NK-92 (cell line): ENCODE measurements around the gene TIMM21.

ENCODE experiments used
- DNase-seq: peaks from one replicate; lab custom pipeline; 2025; ENCODE audit not compliant: unreplicated experiment; lab: John Stamatoyannopoulos, UW

TIMM21 gene

DNA sequence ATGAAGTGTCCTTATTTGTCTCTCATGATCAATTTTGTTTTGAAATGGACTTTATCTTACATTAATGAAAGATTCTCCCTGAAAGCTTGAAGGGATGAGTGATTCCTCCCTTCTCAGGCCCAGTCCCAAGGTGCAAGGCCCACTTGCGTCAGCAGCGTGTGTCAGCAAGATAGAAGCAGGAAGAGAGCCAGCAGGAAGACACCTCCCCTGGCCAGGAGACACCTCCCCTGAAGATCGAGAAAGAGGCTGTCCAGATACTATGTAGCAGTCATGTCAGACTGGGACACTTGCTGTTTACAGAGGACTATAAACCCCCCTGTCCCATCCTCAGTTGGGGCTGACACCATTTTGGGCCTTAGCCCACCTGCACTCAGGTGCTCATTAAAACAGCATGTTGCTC, 38.3 kb downstream of the TIMM21 start:
- no peak for DNase-seq

- DNase-seq = no peak
Observed at GRCh38 chr18:74190086-74190485, 41.8 kb downstream of the TIMM21 start.

GRCh38 chr18:74191577-74191976, 43.3 kb downstream of the TIMM21 start:
- DNase-seq = no peak

DNA sequence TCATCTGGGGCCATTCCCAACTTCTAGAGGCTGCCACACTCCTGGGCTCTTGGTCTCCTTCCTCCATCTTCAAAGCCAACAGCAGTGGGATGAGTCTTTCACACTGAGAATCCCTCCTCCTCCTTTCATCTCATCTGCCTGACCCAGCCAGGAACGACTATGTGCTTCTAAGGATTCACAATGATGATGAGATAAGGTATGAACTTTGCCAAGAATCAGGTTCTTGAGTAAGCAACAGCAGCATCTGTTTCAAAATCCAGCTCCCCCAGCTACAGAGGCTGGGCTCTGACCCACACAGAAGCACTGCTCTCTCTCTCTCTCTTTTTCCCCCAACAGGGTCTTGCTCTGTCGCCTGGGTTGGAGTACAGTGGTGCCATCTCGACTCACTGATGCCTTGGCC, 46.4 kb downstream of the TIMM21 start:
- DNase-seq = no peak

- DNase-seq = no peak
Observed at GRCh38 chr18:74196220-74197119, 48.1 kb downstream of the TIMM21 start.

DNA sequence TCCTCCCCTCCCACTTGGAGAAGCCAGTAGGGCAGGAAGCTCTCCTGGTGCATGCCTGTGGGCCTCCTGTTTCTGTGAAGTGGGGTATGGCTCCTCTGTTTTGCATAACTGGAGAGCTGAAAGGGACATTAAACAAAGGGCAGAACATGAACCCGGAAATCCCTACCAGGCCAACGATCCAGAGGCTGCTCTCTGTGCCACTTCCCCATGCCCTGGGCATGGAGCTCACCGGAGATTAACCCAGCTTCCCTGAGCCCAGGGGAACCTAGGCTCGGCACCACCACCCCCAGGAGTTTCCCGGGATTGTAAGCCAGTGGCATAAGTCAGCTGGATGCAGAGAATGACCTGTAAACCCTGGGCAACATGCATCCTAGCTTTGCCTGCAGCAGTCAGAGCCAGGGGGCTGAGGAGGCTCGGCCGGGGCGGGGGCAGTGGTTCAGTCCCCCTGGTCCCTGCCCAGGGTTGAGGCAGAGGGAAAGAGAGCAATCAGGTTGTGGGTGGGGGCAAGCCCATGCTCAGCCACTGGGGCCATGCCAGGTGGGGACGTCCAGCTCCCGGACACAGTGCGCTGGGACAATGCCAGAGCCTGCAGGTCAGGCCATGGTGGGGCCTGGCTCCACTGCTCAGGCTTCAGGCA, 49.5 kb downstream of the TIMM21 start:
- no peak for DNase-seq

DNA sequence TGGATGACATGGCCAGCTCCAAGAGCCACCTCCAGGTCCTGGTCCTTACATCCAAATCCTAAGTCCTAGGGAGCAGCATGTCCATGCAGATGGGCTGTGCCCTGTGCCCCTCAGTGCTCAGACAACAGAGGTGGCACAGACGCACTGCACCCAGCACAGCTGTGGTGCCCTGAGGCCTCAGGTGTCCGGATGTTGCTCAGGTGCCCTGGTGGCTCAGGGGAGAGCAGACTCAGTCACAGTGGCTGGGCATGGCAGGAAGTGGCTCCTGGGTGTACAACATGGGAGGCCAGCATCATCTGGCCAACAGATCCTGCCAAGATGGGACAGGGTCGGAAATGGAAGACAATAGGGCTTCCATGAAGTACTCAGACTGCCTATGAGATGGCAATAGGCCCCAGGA, 50.1 kb downstream of the TIMM21 start:
- no peak for DNase-seq

- DNase-seq = no peak
Observed at GRCh38 chr18:74200780-74201179, 52.5 kb downstream of the TIMM21 start.

DNA sequence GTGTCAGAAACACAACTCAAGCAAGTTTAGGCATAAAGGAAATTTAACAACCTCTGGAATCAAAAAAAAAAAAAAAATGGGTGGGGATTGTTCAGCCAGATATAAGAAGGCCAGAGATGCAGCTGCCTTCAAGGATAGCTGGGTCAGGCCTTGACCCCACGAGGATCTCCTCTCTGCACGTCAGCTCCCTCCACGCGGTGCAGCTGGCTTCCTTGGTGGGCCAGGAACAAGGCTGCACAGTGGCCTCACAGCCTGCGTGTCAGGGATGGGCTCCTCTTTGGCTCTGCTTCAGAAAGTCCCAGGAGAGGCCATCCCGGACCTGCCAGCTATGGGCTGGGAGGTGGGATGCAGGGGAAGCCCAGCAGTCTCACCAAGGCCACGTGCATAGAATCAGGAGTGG, 55.5 kb downstream of the TIMM21 start:
- DNase-seq = no peak

DNA sequence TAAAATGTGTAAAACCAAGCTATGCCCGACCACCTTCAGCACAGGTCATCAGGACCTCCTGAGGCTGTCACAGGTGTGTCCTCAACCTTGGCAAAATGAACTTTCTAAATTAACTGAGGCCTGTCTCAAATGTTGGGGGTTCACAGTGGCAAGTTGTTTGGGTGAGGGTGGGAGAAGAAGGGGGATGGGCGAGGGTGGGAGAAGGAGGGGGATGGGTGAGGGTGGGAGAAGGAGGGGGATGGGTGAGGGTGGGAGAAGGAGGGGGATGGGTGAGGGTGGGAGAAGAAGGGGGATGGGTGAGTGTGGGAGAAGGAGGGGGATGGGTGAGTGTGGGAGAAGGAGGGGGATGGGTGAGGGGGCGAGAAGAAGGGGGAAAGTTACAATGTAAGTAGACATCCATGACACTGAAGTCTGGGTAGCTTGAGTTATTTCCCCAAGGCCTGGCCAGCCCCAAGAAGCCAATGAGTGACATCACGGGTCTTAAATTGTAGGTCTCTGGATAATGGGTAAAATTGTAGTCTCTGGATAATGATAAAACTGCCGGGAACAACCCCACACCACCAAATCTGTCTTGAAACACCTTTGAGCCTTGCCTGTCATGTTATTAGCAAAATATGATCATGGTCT, 56.3 kb downstream of the TIMM21 start:
- DNase-seq = no peak
